ENCODE data around the gene XRN2.
"Not testable (repeated sequence)": the region's sequence is repeated elsewhere in the genome, so short reads cannot be mapped to it uniquely, and the experiment has no call there.

DNA sequence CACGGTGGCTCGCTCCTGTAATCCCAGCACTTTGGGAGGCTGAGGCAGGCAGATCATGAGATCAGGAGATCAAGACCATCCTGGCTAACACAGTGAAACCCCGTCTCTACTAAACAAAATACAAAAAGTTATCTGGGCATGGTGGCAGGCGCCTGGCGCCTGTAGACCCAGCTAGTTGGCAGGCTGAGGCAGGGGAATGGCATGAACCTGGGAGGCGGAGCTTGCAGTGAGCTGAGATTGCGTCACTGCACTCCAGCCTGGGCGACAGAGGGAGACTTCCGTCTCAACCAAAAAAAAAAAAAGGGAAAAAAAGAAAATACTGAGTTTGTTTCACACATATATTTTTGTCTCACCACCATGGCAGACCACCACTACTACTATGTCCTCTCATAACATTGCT is 63.1 kb downstream of the XRN2 start:
- TF ChIP-seq, protein P1, sequence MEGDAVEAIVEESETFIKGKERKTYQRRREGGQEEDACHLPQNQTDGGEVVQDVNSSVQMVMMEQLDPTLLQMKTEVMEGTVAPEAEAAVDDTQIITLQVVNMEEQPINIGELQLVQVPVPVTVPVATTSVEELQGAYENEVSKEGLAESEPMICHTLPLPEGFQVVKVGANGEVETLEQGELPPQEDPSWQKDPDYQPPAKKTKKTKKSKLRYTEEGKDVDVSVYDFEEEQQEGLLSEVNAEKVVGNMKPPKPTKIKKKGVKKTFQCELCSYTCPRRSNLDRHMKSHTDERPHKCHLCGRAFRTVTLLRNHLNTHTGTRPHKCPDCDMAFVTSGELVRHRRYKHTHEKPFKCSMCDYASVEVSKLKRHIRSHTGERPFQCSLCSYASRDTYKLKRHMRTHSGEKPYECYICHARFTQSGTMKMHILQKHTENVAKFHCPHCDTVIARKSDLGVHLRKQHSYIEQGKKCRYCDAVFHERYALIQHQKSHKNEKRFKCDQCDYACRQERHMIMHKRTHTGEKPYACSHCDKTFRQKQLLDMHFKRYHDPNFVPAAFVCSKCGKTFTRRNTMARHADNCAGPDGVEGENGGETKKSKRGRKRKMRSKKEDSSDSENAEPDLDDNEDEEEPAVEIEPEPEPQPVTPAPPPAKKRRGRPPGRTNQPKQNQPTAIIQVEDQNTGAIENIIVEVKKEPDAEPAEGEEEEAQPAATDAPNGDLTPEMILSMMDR (IDR thresholded peaks at IDR 0.05), result not testable (repeated sequence)
- TF ChIP-seq POLR2A, EP300, POLR2AphosphoS5 (IDR thresholded peaks at IDR 0.05): not testable (repeated sequence)

Data from gastroesophageal sphincter (tissue), 3 donors.